Type B pancreatic cell (in vitro differentiated cells): Measurements from ENCODE around the gene KIRREL3. TPM values are rescaled to one million over a fixed set of nuclear protein-coding genes. Genes with fewer than 3 reads are reported as not detected.
A peak's percentile ranks its signal among the peaks of the same experiment; 100 is the strongest.

Source experiments
- DNase-seq: peaks from one replicate; pipeline ENCODE4 v3.0.0; 2021; ENCODE audit warnings: mixed read lengths; ENCODE audit not compliant: unreplicated experiment; ENCODE audit errors: extremely low spot score
- H3K27ac Mint-ChIP-seq: 2 replicates; pipeline ENCODE4 v1.8.0; 2021; ENCODE audit warnings: mild to moderate bottlenecking, mixed read lengths
- H3K27me3 Mint-ChIP-seq: 2 replicates; pipeline ENCODE4 v1.8.0; 2021; ENCODE audit warnings: mixed read lengths
- H3K36me3 Mint-ChIP-seq: 2 replicates; pipeline ENCODE4 v1.8.0; 2021; ENCODE audit warnings: mixed read lengths
- H3K4me1 Mint-ChIP-seq: one replicate; pipeline ENCODE4 v1.8.0; 2021; ENCODE audit warnings: mixed read lengths; ENCODE audit not compliant: unreplicated experiment
- H3K4me3 Mint-ChIP-seq: 2 replicates; pipeline ENCODE4 v1.8.0; 2021; ENCODE audit warnings: mild to moderate bottlenecking, mixed read lengths
- H3K9me3 Mint-ChIP-seq: 2 replicates; pipeline ENCODE4 v1.8.0; 2021; ENCODE audit warnings: mixed read lengths
- total RNA-seq: library from RNA; stranded (reverse); gene quantifications from 2 replicates; pipeline ENCODE4 v1.2.1, GENCODE V29; 2021; ENCODE audit warnings: low replicate concordance
- TF ChIP-seq, protein P1 (sequence below): fragments of 200-600 bp; sonication (generic); conservative IDR thresholded peaks from 2 replicates; pipeline ENCODE4 v1.5.0; 2021; ENCODE audit warnings: antibody characterized with exemption, mild to moderate bottlenecking

The KIRREL3 gene
- total RNA-seq, 1 donor from 2014 or later = 4.1 TPM

DNA sequence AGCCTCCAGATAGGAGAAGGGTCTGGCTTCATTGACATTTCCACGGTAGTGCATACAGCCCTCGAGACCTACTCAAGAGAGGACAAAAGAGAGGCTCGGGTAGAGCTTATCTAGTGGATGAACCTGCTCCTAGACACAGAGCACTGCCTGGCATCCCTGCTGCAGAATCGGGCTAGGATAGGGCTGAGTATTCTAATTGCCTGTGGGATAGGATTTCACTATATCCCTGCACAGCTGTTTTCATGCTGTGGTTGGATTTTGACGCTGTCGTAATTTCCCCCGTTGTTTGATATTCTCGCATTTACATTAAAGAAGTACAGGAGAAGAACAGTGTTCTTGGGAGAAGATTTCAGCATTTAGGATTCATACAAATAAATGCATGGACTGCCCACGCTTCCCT, 107.8 kb downstream of the KIRREL3 start:
- H3K4me3 Mint-ChIP-seq = no peak overlapping the region
- TF ChIP-seq, protein P1, sequence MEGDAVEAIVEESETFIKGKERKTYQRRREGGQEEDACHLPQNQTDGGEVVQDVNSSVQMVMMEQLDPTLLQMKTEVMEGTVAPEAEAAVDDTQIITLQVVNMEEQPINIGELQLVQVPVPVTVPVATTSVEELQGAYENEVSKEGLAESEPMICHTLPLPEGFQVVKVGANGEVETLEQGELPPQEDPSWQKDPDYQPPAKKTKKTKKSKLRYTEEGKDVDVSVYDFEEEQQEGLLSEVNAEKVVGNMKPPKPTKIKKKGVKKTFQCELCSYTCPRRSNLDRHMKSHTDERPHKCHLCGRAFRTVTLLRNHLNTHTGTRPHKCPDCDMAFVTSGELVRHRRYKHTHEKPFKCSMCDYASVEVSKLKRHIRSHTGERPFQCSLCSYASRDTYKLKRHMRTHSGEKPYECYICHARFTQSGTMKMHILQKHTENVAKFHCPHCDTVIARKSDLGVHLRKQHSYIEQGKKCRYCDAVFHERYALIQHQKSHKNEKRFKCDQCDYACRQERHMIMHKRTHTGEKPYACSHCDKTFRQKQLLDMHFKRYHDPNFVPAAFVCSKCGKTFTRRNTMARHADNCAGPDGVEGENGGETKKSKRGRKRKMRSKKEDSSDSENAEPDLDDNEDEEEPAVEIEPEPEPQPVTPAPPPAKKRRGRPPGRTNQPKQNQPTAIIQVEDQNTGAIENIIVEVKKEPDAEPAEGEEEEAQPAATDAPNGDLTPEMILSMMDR = no peak
- peaks cover under 1% of the 10 kb centered on the region for H3K9me3 Mint-ChIP-seq

DNA sequence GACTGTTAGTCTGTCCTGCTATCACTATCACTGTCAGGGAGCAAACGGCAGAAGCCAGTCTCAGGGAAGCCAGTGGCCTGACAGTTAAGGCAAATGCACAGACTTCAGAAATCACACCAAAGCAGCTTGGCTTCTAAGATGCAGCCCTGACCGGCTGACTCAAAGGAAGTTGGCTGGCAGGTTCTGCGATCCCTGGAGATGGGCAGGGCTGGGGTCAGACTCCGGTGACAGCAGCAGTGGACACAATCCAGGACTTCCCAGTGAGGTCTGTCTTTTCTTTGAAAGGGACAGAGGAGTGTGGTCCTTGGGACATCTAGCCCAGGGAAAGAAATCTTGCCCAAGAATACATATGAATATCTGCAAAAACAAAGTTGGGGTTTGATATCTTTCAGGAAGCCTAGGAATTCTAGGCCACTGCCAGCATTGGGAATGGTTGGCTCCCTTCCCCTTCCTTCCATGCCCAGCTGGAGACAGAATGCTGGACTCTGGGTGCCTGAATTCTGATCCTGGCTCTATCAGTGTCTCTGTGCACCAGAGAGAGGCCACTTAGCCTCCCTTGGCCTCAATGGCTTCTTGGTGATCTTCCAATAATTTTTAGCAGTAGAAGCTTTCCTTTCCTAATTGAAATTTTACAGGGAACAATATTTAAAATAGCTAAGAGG, 108.9 kb downstream of the KIRREL3 start:
- Mint-ChIP-seq H3K36me3 (no peaks in the 10 kb centered on the region), H3K27ac (no peak overlapping the region), H3K27me3 (peaks cover 6% of the 10 kb centered on the region), H3K4me1 (peaks cover 28% of the 10 kb centered on the region), H3K9me3 (peaks cover 8% of the 10 kb centered on the region), H3K4me3 (no peak overlapping the region)
- no peak for DNase-seq
- TF ChIP-seq, protein P1 = no peak

More for the DNA sequence above, 107.8 kb downstream of the KIRREL3 start:
- H3K27me3 Mint-ChIP-seq = peaks cover 6% of the 10 kb centered on the region
- H3K36me3 Mint-ChIP-seq = no peaks in the 10 kb centered on the region
- peaks cover 17% of the 10 kb centered on the region for H3K4me1 Mint-ChIP-seq
- no peak overlapping the region for H3K27ac Mint-ChIP-seq
- DNase-seq = no peak

GRCh38 chr11:126890561-126890960, 110.0 kb downstream of the KIRREL3 start:
- DNase-seq = no peak
- TF ChIP-seq, protein P1 = peak; percentile 46
- peaks cover 38% of the 10 kb centered on the region for H3K4me1 Mint-ChIP-seq
- peaks cover 9% of the 10 kb centered on the region for H3K27me3 Mint-ChIP-seq
- peaks cover 8% of the 10 kb centered on the region for H3K9me3 Mint-ChIP-seq
- H3K27ac Mint-ChIP-seq = no peak overlapping the region
- no peak overlapping the region for H3K4me3 Mint-ChIP-seq
- H3K36me3 Mint-ChIP-seq = no peaks in the 10 kb centered on the region

DNA sequence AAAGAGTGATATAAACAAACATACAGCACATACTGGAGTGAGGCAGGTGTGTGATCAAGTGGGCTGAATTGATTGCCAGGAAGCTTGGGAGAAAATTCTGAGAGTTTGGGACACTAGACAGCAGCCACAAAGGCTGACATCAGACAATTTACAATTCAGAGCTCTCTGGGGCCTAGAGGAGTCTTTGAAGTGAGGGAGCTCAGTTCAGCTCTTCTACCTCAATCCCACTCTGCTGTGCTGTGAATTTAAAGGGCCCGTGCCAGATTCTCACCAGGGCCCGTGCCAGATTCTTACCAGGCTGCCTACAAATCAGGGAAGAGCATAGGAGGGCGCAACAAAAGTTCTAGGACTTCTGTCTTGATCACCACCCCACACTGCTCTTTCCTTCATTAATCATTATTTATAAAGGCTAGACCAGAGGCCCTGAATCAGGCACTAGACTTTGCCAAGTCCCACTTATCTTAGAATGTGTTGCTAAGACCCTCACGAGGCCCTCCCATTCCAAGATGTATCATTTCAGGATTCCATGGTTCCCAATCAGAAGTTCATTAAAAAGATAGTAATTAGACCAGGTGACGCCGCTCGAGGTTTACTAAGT, 112.4 kb downstream of the KIRREL3 start:
- H3K9me3 Mint-ChIP-seq = peaks cover 8% of the 10 kb centered on the region
- peaks cover 39% of the 10 kb centered on the region for H3K4me1 Mint-ChIP-seq
- no peak overlapping the region for H3K4me3 Mint-ChIP-seq
- H3K36me3 Mint-ChIP-seq = no peaks in the 10 kb centered on the region
- H3K27ac Mint-ChIP-seq = no peak overlapping the region
- DNase-seq = no peak
- TF ChIP-seq, protein P1 = no peak
- H3K27me3 Mint-ChIP-seq = peaks cover 3% of the 10 kb centered on the region

GRCh38 chr11:126886636-126887035, 113.9 kb downstream of the KIRREL3 start:
- TF ChIP-seq, protein P1 = no peak
- H3K4me3 Mint-ChIP-seq = no peak overlapping the region
- H3K27ac Mint-ChIP-seq = no peak overlapping the region
- H3K4me1 Mint-ChIP-seq = peaks cover 31% of the 10 kb centered on the region
- H3K27me3 Mint-ChIP-seq = peaks cover 5% of the 10 kb centered on the region
- H3K36me3 Mint-ChIP-seq = no peaks in the 10 kb centered on the region
- H3K9me3 Mint-ChIP-seq = peaks cover 8% of the 10 kb centered on the region
- DNase-seq = no peak
